SH-SY5Y (cell line): Measurements from ENCODE around the gene ADGRA1.

Experiments
- GATA2 ChIP-seq: IDR thresholded peaks from 2 replicates; pipeline ENCODE4 v1.6.1; 2011; ENCODE audit warnings: mild to moderate bottlenecking, low read depth, low read length
- GATA3 ChIP-seq: IDR thresholded peaks from 2 replicates; pipeline ENCODE4 v1.6.1; 2011; ENCODE audit warnings: low read depth, mild to moderate bottlenecking, low read length, moderate library complexity

ADGRA1 gene

DNA sequence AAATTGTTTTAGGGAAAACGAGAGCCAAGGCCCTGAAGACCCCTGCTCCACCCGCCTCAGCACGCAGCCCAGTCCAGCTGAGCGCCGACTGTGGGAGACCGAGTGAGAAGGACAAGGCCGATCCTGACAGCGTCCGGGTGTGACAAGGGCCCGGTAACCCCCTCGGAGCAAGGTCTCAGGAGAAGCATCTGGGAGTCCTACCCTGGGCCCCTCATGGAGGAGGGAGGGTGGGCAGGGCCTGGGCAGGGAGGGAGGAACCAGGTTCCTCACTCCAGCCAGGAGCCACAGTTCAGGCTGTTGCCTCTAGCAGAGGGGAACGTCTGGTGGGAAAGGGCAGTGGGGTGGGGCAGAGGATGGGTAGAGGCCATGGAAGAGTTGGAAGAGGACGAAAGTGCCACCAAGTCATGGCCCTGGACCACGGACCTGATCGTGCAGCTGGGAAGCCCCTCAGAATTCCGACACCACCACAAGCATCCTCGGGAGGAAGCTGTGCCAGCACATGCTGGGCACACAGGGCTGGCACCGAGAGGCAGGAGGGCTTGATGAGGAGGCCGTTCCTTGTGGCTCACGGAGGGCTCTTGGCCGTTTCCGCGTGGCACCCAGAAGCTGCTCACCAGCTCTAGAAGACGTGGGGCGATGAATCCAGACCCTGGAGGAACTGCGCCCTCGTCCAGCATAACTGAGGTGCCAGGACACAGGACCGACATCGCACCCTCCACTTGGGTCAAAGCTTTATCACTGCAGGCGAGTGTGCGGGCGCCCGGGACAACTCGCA, 70.1 kb downstream of the ADGRA1 start:
- TF ChIP-seq GATA2 (no peak), GATA3 (no peak)

DNA sequence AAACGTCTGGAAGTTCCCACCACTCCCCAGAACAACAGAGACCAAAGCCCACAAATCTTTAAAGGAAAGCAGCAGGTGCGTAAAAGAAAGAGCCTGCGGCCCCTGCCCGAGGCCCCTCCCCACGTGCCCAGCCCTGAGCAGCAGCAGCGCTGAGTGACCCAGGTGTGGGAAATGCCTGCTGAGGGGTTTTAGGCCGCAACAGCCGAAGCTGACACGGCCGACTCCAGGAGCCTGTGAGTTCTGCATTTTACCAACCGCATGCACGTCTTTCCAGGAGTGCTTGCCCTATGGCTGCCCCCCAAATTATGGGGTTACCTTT, 70.7 kb downstream of the ADGRA1 start:
- no peak for TF ChIP-seq GATA3
- TF ChIP-seq GATA2: no peak

DNA sequence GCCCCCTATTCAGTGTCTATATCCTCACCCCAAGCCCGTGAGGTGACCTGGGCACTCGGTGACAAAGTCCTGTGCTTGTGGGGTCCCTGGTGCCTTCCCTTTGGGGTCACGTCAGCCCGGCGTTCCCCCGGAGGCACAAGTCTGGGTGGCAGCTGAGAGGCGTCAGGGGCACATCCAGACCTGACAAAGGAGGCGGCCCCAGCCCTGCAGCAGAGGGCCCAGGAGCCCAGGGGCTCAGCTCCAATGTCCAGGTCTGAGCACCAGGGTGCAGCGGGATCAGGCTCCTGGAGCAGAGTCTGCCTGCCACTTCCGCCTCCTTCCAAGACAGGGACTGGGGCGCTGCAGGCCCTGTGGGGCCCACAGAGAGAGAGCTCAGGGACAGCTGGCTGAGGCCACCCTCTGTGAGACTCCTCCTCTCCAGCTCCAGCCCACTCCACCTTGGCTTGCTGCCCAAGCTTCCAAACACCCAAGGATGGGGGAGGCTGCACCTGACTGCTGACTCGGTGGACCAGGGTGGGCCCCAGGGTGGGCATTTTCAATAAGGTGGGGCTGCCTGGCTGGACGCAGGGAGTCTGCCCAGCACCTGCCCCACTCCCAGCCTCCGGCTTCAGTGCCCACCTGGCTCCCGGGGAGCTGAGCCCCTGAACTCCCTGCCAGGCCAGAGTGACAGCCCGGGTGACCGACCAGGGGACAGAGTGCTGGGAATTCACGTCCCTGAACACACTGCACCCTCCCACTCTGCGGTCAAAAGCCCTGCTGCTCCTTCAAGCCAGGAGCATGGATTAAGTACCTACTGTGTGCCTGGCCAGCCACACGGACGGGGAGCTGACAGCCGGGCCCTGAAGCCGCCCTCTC, 71.3 kb downstream of the ADGRA1 start:
- TF ChIP-seq GATA2: no peak
- no peak for TF ChIP-seq GATA3

DNA sequence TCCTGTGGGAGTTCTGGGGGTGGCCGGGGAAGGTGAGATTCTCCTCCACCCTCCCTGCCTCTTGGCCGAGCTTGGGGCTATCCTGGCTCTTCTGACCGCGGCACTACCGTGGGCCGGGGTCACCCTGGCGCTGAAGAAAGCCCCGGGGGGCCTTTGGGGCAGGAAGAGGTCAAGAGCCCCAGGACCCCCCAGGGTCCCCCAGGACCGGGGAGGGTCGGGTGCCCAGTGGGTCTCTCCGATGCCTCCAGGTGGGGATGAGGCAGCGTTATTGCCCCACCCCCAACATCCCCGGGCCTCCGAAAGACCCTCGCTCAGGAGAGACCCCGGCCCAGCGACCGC, 71.9 kb downstream of the ADGRA1 start:
- TF ChIP-seq GATA2 (no peak), GATA3 (no peak)

DNA sequence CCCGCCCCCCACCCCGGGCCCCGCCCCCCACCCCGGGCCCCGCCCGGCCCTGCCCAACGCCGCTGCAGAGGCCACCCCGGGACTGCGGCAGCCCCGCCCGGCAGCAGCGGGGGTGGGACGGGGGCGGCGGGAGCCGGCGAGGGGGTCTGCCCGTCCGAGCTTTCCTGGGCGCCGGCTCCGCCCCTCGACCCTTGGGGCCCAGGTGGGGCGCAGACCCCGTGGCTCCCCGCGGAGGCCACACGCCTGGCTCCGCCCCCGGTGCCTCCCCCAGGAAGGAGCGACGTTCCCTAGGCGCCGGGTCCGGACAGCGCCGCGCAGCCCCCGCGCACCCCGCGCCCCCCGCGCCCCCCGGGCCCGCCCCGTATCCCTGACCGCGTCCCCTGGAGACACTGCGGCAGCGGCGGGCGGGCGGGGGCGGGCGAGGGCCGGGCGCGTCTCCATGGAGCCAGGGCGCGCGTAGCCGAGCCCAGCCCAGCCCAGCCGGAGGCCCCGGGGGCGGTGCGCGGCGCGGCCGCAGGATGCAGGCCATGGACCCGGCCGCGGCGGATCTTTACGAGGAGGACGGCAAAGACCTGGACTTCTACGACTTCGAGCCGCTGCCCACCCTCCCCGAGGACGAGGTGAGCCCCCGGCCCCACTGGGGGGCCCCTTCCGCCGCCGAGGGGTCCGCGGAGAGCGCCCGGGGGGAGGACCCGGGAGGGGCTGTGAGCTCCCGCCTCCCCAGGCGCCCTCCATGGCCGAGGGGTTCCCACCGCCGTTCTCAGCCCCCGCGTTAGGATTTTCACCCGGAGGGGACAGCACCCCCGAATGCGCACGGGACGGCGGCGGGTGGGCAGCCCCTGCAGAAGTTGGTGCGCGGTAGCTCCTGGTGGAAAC, 72.5 kb downstream of the ADGRA1 start, which contains the start of gene KNDC1:
TSS of gene KNDC1 (plus strand) at position 270 of the 876 bp plus-strand sequence. CDS start at position 519, 249 bp downstream.
- TF ChIP-seq GATA2: no peak
- no peak for TF ChIP-seq GATA3

DNA sequence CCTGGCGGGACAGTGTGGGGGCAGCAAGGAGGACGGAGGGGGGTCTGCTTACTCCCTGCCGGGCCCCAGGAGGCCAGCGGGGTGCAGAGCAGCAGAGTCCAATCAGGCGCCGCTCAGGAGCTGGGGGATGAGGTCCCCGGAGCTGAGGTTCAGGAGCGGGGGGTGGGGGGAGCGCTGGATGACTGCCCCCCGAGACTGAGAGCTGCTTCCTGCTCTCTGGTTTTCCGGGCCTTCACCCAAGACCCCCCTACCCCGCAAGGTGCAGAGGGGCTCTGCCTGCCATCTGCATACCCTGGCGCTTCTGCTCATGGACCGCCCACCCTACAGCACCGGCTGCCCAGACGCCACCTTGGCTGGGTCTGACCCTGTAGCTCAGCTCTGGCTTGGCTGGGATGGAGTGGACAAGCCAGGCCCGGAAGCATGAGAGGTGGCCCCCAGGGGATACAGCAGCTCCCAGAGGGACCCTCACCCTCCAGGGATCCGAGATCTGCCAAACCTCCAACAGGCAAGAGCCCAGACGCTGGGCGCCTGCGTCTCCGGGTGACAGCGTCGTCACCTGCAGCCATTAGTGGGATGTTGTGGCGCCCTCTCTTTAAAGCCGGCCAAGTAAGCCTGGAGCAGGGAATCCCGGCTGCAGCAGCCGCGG, 73.2 kb downstream of the ADGRA1 start:
- TF ChIP-seq GATA2 (no peak), GATA3 (no peak)

DNA sequence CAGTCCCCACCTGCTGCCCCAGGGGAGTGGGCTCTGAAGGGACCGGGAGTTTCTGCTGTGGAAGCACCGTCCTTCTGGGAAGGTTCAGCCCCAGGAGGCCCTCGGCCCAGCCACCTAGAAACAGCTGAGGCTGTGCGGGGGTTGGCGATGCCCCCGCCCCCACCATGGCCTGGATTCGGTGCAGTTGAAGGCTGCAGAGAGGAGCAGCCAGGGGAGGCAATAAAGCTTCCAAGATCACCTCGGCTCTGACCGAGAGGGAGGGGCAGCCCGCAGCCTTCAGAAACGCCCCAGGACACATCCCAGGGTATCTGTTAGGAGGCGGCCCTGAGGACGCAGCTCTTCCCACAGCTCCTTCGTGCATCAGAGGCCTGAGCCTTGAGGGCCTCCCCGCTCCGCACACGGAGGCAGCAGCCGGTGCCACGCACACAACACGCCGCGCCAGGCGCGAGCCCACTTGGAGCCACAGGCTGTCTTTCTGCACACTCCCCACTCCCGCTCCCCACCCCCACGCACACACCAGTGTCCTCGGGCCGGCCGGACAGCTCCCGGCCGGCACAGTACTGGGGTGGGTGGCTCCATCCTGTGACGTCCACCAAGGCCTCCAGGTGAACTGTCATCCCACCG, 73.9 kb downstream of the ADGRA1 start:
- TF ChIP-seq GATA2 (no peak), GATA3 (no peak)

DNA sequence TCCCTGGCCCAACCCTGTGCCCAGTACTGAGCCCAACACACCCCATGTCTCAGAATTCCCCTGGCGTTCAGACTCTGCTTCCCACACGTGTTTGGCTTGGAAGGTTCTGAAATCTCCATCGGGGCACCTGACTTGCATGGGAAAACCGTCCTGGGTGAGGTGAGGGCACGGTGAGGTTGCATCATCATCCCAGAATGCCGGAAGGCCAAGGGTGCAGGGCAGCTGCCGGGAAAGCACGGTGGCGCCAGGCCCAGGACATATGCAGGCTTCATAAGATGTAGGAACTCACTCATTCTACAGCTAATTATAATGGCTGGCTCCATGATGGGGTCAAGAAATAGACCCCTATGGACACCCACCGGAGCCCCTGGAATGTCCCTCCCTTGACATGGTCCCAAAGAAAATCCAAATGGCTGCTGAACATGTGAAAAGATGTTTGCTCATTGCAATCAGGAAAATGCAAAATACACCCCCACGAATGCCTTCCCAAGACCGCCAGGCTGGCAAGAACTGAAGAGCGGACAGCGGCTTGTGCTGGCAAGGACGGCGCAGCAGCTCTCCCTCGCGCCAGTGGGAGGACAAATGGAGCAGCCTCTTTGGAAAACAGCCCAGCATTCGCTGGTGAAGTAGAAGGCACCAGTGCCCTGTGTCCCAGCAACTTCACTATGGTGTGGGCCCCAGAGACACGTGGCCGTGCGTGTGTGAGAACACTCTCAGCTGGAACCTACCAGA, 74.6 kb downstream of the ADGRA1 start:
- no peak for TF ChIP-seq GATA2
- no peak for TF ChIP-seq GATA3

DNA sequence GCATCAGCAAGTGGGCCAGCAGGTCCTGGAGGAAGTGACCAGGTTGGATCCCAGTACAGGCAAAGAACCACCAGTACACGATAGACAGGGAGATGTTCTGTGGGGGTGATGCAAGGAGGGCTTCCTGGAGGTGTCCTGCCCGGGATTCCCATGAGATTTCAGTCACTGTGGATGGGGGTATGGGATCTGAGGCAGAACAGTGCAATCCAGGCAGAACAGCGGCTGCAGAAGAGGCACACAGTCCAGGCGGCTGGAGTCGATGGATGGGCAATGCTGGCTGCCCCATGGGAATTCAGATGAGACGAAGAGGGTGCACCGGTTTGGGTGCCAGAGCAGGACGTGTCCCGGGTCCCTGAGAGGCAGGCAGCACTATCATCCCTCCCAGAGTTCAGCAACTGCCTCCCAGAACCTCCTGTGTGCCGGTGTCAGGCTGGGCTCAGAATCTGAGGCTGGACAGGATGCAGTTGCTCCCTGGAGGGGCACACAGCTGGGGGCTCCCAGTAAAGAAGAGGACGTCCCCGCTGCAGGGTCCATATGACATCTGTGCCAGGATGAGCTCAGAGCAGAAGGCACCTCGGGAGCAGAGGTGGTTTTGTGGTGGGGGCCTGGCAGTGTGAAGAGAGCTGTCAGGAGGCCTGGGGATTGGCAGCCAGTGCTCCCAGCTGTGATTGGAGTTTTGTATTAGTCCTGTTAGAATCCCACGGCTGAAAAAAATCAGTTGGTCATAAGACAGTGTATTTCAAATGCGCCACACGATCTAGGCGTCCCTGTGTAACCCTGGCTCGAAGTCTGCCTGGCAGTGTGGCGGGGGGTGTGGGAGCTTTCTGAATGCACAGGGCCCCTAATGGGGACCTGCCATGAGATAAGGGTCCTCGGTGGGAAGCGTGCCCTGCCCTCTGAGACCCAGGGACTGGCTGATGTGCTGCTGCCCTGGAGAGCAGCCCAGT, 75.5 kb downstream of the ADGRA1 start:
- no peak for TF ChIP-seq GATA2
- no peak for TF ChIP-seq GATA3

DNA sequence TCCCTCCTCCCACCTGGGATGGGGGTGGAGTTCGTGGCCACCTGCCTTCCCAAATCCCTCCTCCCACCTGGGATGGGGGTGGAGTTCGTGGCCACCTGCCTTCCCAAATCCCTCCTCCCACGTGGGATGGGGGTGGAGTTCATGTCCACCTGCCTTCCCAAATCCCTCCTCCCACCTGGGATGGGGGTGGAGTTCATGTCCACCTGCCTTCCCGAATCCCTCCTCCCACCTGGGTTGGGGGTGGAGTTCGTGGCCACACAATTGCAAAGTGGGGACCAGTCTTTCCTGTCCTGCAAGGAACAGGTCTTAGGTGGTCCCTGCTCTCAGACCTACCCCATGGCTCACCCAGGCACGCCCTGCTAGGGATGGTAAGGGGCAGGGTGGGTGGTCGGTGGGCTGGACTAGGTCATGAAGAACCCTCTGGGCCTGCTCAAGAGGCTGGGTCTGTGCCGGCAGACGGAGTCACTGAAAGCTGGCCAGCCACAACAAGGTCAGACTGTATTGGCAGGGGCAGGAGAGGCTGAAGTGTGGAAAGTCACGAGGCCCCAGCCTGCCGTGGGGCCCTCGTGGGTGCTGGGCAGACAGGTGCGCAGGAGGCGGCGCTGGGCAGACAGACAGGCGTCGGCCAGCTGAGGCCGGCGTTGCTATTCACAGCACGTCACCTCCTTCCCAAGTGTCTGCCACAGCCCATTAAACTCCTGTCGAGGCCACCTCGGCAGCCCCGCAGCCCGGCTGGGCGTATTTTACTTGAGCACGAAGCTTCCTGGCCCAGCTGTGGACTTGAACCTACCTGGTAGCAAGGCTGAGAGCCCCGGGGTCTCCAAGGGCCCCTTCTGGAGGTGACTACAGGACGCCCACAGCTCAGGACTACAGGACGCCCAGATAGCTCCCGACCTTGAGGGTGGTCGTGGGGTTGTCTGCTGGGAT, 76.4 kb downstream of the ADGRA1 start:
- no peak for TF ChIP-seq GATA3
- no peak for TF ChIP-seq GATA2
